ENCODE results near the gene NOL3.

The NOL3 gene

GRCh38 chr16:67199808-67200198 lies 29.5 kb downstream of the NOL3 start:
- H3K4me1 Mint-ChIP-seq = peaks cover 39% of the 10 kb centered on the region
- H3K27me3 Mint-ChIP-seq = no peaks in the 10 kb centered on the region
- peak; percentile 5 for ATAC-seq
- H3K4me3 Mint-ChIP-seq = peak overlapping the region; percentile 42
- H3K9me3 Mint-ChIP-seq = no peaks in the 10 kb centered on the region
- H3K27ac Mint-ChIP-seq = no peak overlapping the region
- H3K36me3 Mint-ChIP-seq = peaks cover 44% of the 10 kb centered on the region

GRCh38 chr16:67200491-67200890 lies 30.2 kb downstream of the NOL3 start:
- H3K27ac Mint-ChIP-seq = no peak overlapping the region
- no peaks in the 10 kb centered on the region for H3K9me3 Mint-ChIP-seq
- H3K4me3 Mint-ChIP-seq = no peak overlapping the region
- H3K4me1 Mint-ChIP-seq = peaks cover 33% of the 10 kb centered on the region
- H3K36me3 Mint-ChIP-seq = peaks cover 37% of the 10 kb centered on the region
- no peaks in the 10 kb centered on the region for H3K27me3 Mint-ChIP-seq
- ATAC-seq = no peak

- Mint-ChIP-seq H3K27me3 (no peaks in the 10 kb centered on the region), H3K4me3 (no peak overlapping the region), H3K27ac (no peak overlapping the region), H3K9me3 (no peaks in the 10 kb centered on the region), H3K4me1 (peaks cover 21% of the 10 kb centered on the region), H3K36me3 (peaks cover 31% of the 10 kb centered on the region)
- no peak for ATAC-seq
Observed at GRCh38 chr16:67201411-67202345, 31.3 kb downstream of the NOL3 start.

GRCh38 chr16:67202426-67202825 lies 32.1 kb downstream of the NOL3 start:
- Mint-ChIP-seq H3K36me3 (peaks cover 28% of the 10 kb centered on the region), H3K27me3 (no peaks in the 10 kb centered on the region), H3K4me3 (no peak overlapping the region), H3K9me3 (no peaks in the 10 kb centered on the region), H3K27ac (no peak overlapping the region), H3K4me1 (peaks cover 17% of the 10 kb centered on the region)
- no peak for ATAC-seq

GRCh38 chr16:67202956-67203493 lies 32.7 kb downstream of the NOL3 start:
- Mint-ChIP-seq H3K4me3 (no peak overlapping the region), H3K4me1 (peaks cover 14% of the 10 kb centered on the region), H3K36me3 (peaks cover 23% of the 10 kb centered on the region), H3K27me3 (no peaks in the 10 kb centered on the region), H3K27ac (no peak overlapping the region), H3K9me3 (no peaks in the 10 kb centered on the region)
- ATAC-seq = no peak

GRCh38 chr16:67204076-67204475 lies 33.7 kb downstream of the NOL3 start:
- no peak for ATAC-seq
- Mint-ChIP-seq H3K4me1 (peaks cover 7% of the 10 kb centered on the region), H3K36me3 (peaks cover 15% of the 10 kb centered on the region), H3K9me3 (no peaks in the 10 kb centered on the region), H3K27me3 (no peaks in the 10 kb centered on the region), H3K27ac (no peak overlapping the region), H3K4me3 (no peak overlapping the region)

GRCh38 chr16:67206129-67206837 lies 35.9 kb downstream of the NOL3 start:
- H3K9me3 Mint-ChIP-seq = no peaks in the 10 kb centered on the region
- peak overlapping the region; percentile 7 for H3K27ac Mint-ChIP-seq
- ATAC-seq = no peak
- H3K27me3 Mint-ChIP-seq = no peaks in the 10 kb centered on the region
- H3K4me3 Mint-ChIP-seq = no peak overlapping the region
- peaks cover 6% of the 10 kb centered on the region for H3K36me3 Mint-ChIP-seq
- H3K4me1 Mint-ChIP-seq = no peaks in the 10 kb centered on the region

- H3K27me3 Mint-ChIP-seq = no peaks in the 10 kb centered on the region
- peak overlapping the region; percentile 7 for H3K27ac Mint-ChIP-seq
- no peak for ATAC-seq
- H3K9me3 Mint-ChIP-seq = no peaks in the 10 kb centered on the region
- no peaks in the 10 kb centered on the region for H3K4me1 Mint-ChIP-seq
- H3K36me3 Mint-ChIP-seq = peaks cover 6% of the 10 kb centered on the region
- H3K4me3 Mint-ChIP-seq = no peak overlapping the region
Observed at GRCh38 chr16:67206838-67207248, 36.5 kb downstream of the NOL3 start.

GRCh38 chr16:67207249-67208091 lies 37.1 kb downstream of the NOL3 start:
- no peaks in the 10 kb centered on the region for H3K27me3 Mint-ChIP-seq
- H3K36me3 Mint-ChIP-seq = peaks cover 6% of the 10 kb centered on the region
- no peak overlapping the region for H3K4me3 Mint-ChIP-seq
- H3K9me3 Mint-ChIP-seq = no peaks in the 10 kb centered on the region
- H3K27ac Mint-ChIP-seq = peak overlapping the region; percentile 7
- H3K4me1 Mint-ChIP-seq = no peaks in the 10 kb centered on the region
- ATAC-seq = no peak

GRCh38 chr16:67208154-67208896 lies 38.0 kb downstream of the NOL3 start:
- no peaks in the 10 kb centered on the region for H3K4me1 Mint-ChIP-seq
- no peak for ATAC-seq
- H3K27me3 Mint-ChIP-seq = no peaks in the 10 kb centered on the region
- no peak overlapping the region for H3K27ac Mint-ChIP-seq
- no peak overlapping the region for H3K4me3 Mint-ChIP-seq
- H3K36me3 Mint-ChIP-seq = peaks cover 6% of the 10 kb centered on the region
- H3K9me3 Mint-ChIP-seq = no peaks in the 10 kb centered on the region

GRCh38 chr16:67209565-67209964 lies 39.2 kb downstream of the NOL3 start:
- no peak for ATAC-seq
- Mint-ChIP-seq H3K9me3 (no peaks in the 10 kb centered on the region), H3K27ac (no peak overlapping the region), H3K4me1 (no peaks in the 10 kb centered on the region), H3K27me3 (no peaks in the 10 kb centered on the region), H3K36me3 (peaks cover 6% of the 10 kb centered on the region), H3K4me3 (no peak overlapping the region)

GRCh38 chr16:67210069-67210937 lies 40.0 kb downstream of the NOL3 start:
- Mint-ChIP-seq H3K27ac (no peak overlapping the region), H3K4me3 (no peak overlapping the region), H3K36me3 (peaks cover 6% of the 10 kb centered on the region), H3K27me3 (no peaks in the 10 kb centered on the region), H3K4me1 (no peaks in the 10 kb centered on the region), H3K9me3 (no peaks in the 10 kb centered on the region)
- no peak for ATAC-seq

GRCh38 chr16:67211674-67212073 lies 41.3 kb downstream of the NOL3 start:
- H3K4me1 Mint-ChIP-seq = no peaks in the 10 kb centered on the region
- H3K4me3 Mint-ChIP-seq = no peak overlapping the region
- H3K27ac Mint-ChIP-seq = no peak overlapping the region
- no peaks in the 10 kb centered on the region for H3K9me3 Mint-ChIP-seq
- H3K27me3 Mint-ChIP-seq = no peaks in the 10 kb centered on the region
- no peak for ATAC-seq
- H3K36me3 Mint-ChIP-seq = peaks cover under 1% of the 10 kb centered on the region

- no peak overlapping the region for H3K4me3 Mint-ChIP-seq
- H3K36me3 Mint-ChIP-seq = peaks cover 4% of the 10 kb centered on the region
- no peaks in the 10 kb centered on the region for H3K27me3 Mint-ChIP-seq
- H3K27ac Mint-ChIP-seq = no peak overlapping the region
- no peaks in the 10 kb centered on the region for H3K9me3 Mint-ChIP-seq
- no peak for ATAC-seq
- H3K4me1 Mint-ChIP-seq = no peaks in the 10 kb centered on the region
Observed at GRCh38 chr16:67212766-67213165, 42.4 kb downstream of the NOL3 start.

All from stimulated activated memory B cell treated with anti-CD40 and anti-IgM and Interleukin-4, amounts not matched to agents 10 μg/mL and 1 μg/mL and 100 μg/mL, for 72 hours (primary cell).